GM10847 (cell line): ENCODE results near the gene OPRPN.

Experiments used
- POLR2A ChIP-seq: IDR thresholded peaks from 2 replicates; pipeline ENCODE4 v1.6.1; 2011; ENCODE audit not compliant: insufficient read length; ENCODE audit errors: extremely low read depth

Gene OPRPN

GRCh38 chr4:70397580-70397979 is at the start of gene OPRPN:
TSS of gene OPRPN (plus strand) at chr4:70397940. CDS start at chr4:70399286, 1,346 bp downstream.
- no peak for TF ChIP-seq POLR2A

- TF ChIP-seq POLR2A = no peak
Measured at GRCh38 chr4:70356185-70356584, 41.6 kb upstream of the OPRPN start.

GRCh38 chr4:70359115-70359661 is 38.6 kb upstream of the OPRPN start:
- TF ChIP-seq POLR2A = no peak

DNA sequence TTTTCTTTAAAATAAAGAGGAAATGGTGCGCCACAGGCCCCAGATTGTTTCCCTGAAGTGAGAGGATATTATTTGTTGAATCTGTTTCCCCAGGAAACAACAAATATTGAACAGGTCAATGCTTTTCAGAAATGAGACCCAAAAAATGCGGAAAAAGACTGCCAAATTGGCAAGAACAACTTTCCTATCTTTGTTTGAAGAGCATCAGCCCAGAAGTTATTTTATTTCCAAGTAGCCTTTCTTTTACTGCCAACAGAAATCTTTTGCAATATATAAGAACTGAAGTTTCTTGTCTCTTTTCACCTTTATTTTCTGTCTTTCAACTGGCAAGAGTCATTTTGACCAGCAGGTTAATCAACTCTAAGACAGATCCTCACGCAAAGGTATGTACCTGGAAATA is 37.3 kb upstream of the OPRPN start, which contains the start of gene SMR3A:
SMR3A (plus strand) TSS at position 301 of the 400 bp plus-strand sequence. CDS start 1,356 bp downstream, outside the sequence.
- TF ChIP-seq POLR2A = no peak

- TF ChIP-seq POLR2A = no peak
Measured at GRCh38 chr4:70364002-70364401, 33.7 kb upstream of the OPRPN start.

DNA sequence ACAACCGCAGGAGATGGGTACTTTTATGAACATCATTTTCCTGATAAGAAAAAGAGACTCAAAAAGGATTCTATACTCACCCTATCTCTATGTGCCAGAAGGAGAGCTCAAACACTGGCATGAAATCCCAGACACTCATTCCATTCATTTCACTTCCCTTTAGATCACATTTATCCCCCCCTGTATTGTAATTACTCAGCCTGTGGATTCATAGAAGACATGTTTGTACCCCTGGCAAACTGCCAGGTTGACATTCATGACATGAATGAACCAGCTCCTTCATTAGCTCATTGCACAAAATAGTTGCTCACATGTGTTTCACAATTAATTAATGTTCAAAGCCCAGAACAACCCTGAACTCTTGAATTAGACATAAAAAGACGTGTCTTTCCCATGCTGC is 32.3 kb upstream of the OPRPN start:
- no peak for TF ChIP-seq POLR2A

- TF ChIP-seq POLR2A = no peak
Measured at GRCh38 chr4:70367813-70368212, 29.9 kb upstream of the OPRPN start.

- TF ChIP-seq POLR2A = no peak
Measured at GRCh38 chr4:70371987-70372386, 25.8 kb upstream of the OPRPN start.

DNA sequence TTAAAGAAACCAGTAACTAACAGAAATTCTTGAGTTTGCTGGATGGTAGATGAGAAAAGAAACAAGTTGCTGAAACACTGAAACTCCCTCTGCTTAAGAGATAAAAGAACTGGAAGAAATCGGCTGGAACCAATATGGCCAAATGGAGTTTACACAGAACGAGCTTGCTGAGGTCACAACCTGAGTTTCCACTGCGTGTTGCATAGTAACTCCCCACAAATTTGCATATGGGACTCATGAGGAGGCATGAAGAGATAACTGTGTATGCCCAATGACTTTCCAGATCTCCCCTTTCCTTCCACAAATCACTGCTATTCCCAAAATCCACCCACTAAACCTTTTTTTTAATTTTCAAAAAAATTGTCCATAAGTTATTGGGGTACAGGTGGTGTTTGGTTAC is 25.0 kb upstream of the OPRPN start:
- no peak for TF ChIP-seq POLR2A

- no peak for TF ChIP-seq POLR2A
Measured at GRCh38 chr4:70380578-70380977, 17.2 kb upstream of the OPRPN start.

DNA sequence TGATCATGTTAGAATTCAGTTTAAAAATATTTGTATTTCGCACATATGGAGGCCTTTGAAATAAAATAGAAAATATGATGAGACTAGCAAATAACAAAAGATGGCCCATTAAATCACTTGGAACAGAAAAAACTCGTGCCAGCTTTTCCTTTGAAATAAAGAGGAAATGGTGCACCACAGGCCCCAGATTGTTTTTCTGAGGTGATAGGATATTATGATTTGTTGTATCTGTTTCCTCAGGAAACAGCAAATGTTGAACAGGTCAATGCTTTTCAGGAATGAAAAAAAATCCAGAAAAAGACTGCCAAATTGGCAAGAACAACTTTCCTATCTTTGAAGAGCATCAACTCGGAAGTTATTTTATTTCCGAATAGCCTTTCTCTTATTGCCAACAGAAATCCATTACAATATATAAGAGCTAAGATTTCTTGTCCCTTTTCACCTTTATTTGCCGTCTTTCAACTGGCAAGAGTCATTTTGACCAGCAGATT is 15.0 kb upstream of the OPRPN start, which contains the start of gene SMR3B:
SMR3B (plus strand) TSS at position 441 of the 491 bp plus-strand sequence. CDS start 1,380 bp downstream, outside the sequence.
- TF ChIP-seq POLR2A = no peak

- TF ChIP-seq POLR2A = no peak
Measured at GRCh38 chr4:70392057-70392776, 5.5 kb upstream of the OPRPN start.

GRCh38 chr4:70399319-70399718 is 1.6 kb downstream of the OPRPN start:
- no peak for TF ChIP-seq POLR2A

DNA sequence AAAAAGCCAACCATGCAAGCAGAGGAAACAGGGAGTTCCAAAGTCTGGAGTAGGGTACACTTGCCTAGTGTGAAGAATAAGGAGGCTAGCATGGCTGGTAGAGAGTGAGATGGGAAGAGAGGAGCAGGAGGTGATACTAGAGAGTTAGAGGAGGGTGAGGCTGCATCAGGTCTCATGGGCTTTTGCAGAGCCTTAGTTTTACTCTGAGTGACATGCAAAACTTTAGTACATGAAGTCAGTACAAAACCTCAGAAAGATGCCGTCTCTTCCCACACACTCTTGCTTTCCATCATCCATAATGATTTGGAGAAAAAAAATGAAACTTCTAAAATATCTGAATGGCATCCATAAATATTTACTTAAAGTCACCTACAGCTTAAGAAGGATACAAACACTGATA is 5.0 kb downstream of the OPRPN start:
- TF ChIP-seq POLR2A = no peak

- TF ChIP-seq POLR2A = no peak
Measured at GRCh38 chr4:70405765-70406164, 8.0 kb downstream of the OPRPN start.

DNA sequence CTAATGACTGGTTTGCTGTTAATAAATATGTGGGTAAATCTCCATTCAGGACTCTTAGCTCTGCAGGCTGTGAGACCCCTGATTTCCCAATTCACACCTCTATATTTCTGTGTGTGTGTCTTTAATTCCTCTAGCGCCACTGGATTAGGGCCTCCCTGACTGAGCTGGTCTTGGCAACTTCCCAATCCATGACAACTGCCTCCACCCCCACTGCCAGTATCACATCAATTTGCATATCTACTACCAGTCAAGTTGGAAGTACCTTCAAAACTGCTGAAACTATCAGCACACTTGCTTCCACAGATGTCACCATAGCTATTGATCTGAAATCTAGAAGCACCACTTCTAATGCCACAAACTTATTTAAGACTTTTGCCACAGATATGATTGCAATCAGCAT is 27.6 kb downstream of the OPRPN start:
- TF ChIP-seq POLR2A = no peak

DNA sequence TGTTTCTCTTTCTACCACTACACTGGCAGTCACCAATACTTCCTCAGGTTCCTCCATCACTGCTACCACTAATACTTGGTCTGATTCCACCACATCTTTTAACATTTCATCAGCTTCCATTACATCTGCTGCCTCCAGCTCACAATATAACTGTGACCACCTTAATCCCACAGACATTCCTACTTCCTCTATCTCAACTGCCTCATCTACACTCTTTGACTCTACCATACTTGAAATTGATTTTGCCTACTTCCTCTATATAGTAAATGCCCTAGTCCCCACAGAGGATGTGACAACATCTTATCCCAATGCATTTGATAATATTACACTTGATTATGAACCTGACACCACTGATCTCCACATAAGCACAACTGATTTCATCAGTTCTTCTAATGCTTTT is 29.0 kb downstream of the OPRPN start:
- no peak for TF ChIP-seq POLR2A

GRCh38 chr4:70437197-70437596 is 39.5 kb downstream of the OPRPN start:
- no peak for TF ChIP-seq POLR2A
